Measurements from ENCODE around the gene AIF1L.

The AIF1L gene

DNA sequence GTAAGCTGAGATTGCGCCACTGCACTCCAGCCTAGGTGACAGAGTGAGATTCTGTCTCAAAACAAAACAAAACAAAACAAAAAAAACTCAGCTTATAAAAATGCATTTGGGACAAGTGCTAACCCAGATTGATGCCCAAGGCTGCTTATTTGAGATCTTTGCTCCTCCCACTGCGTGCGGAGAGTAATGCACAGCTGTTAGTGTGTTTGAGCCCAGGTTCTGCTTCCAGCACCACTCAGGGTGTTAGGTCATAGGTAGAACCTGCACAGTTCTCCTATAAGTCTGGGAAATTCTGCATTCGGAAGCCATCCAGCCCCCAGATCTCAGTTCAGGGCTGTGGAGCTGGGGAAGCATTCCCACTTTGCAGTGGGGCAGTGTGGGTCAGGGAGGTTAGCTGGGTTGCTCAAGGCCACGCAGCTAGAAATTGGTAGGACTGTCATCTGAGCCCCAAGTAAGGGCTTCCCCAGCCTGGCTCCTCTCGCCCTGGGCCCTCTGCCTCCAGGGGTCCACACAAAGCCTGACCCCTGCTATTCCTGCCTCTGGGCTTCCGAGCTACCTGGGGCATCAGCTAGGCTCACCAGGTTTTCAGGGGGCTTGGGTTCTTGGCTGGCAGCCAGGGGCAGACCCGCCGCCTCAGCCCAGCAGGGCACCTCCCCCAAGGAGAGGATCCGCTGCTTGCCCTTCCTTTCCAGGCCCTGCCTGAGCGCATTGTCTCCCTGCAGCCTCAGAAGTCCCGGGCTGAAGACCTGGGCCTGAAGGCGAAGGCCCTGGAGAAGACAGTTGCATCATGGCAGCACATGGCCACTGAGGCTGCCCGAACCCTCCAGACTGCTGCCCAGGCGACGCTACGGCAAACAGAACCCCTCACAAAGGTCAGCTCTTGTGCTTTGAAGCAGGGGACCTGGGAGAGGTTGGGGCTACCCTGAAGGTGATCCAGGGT, 17.6 kb upstream of the AIF1L start:
- no peak for DNase-seq

DNA sequence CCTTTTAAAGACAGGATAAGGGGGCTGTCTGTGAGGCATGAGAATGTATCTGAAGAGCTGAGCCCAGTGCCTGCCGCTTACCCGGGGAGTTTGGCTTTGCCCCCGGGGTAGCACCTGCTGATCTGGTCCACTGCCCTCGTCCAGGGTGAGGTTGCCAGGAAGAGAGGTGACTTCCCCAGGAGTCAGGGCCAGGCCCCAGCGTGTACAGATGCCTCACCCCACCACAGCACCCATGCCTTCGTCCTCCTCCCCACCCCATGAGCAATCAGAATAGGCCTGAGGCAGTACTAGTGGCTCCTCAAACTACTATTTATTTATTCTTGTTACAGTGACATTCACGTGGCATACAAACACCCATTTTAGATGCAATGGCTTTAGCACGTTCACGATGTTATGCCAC, 15.7 kb upstream of the AIF1L start:
- no peak for DNase-seq

DNA sequence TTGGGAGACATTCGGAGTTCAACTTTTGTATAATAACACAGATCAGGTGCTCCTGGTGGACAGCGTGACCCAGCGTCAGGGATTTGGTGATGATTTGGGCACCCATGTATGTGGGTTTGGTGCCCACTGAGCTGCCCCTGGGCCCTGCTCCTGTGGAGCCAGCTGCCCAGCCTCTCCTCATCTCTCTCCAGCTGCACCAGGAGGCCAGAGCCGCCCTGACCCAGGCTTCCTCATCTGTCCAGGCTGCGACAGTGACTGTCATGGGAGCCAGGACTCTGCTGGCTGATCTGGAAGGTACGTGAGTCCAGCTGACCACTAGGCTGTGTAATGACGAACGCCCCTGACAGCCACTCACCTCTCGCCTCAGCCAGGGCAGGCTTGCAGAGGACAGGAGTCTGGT, 14.5 kb upstream of the AIF1L start:
- no peak for DNase-seq

DNA sequence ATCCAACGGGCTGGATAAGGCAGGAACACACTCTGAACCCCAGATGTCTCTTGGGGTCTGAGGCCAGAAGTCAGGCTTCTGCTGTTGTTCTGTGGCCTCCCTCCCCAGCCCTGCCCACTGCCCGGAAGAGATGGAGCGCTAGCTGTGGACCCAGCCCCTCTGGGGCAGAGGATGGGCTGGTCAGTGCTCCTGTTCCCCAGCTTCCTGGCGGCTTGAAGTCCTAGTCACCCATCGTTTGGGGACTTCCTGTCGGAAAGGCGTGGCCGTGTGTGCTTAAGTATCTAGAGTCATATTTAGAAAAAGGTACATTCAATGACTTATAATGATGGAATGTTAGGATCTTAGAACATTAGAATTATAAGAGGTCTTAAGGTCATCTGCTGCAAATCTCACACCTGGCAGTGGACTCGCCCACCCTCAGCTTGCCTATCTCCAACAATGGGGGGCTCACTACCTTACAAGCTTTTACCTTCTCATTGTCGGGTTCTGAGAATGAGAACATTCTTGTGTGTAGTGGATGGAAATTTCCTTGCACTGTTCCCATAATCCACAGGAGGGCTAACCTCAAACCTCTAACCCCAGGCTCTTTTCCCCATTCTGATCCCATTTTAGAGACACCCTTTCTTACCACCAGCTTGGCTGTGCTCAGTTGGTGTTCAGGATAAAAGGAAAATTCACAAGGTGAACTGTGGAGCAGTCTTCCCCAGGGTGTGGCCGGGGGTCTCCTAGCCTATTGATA, 13.4 kb upstream of the AIF1L start:
- no peak for DNase-seq

DNA sequence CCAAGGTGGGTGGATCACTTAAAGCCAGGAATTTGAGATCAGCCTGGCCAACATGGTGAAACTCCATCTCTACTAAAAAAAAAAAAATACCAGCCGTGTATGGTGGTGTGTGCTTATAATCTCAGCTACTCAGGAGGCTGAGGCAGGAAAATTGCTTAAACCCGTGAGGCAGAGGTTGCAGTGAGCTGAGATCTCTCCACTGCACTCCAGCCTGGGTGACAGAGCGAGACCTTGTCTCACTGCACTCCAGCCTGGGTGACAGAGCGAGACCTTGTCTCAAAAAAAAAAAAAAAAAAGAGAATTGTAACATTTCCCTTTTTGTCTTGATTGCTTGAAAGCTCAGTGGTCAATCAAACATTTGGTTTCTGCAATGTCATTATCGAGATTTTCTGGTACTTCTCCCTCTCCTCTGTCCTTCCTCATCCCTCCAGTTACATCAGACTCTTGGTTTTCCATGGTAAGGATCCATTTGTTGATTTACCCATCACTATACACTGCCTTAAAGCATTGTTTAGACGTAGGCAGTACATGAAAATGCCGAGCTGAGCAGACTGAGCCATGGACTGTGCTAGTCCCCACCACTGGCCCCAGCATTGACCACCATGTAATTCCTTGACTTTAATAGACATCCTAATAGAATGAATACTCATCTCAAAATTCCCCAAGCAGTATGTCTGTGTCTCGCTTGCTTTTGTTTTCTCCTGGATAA, 11.5 kb upstream of the AIF1L start:
- no peak for DNase-seq

DNA sequence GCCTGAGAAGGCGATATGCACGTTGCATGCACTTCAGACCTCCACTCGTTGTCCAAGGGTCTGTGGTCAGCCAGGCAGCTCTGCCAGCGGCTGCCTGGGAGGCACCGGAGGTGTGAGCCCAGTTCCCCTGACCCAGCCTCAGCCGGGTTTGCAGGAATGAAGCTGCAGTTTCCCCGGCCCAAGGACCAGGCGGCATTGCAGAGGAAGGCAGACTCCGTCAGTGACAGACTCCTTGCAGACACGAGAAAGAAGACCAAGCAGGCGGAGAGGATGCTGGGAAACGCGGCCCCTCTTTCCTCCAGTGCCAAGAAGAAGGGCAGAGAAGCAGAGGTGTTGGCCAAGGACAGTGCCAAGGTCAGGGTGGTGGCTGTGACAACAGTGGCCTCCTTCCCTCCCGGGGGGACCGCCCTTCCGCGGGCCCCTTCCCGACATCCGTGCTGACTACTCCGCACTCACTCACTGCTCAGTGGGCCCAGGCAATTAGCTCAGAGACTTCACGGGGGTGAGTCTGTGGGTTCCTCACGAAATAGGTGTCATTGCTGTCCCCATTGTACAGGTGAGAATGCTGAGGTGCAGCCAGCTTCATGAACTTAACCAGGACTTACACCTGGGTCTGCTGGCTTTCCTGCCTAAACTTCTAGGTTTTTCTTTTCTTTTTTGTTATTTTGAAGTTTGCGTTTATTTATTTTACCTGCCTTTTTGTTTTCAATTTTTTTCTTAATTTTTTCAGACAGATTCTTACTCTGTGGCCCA, 10.8 kb upstream of the AIF1L start:
- DNase-seq = no peak

DNA sequence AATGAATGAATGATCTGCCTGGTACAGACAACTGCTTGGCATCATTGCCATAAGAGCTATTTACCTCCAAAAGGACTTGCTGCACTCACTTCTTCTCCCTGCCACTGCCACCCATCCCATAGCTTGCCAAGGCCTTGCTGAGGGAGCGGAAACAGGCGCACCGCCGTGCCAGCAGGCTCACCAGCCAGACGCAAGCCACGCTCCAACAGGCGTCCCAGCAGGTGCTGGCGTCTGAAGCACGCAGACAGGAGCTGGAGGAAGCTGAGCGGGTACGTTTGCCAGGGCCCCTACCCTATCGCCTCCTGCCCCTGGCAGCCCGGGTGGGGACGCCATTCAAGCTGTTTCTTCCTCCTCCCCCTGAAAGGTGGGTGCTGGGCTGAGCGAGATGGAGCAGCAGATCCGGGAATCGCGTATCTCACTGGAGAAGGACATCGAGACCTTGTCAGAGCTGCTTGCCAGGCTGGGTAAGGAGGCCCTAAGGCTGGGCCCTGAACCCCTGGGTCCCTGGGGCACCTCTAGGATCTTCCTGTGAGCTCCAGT, 8.9 kb upstream of the AIF1L start:
- DNase-seq = no peak

DNA sequence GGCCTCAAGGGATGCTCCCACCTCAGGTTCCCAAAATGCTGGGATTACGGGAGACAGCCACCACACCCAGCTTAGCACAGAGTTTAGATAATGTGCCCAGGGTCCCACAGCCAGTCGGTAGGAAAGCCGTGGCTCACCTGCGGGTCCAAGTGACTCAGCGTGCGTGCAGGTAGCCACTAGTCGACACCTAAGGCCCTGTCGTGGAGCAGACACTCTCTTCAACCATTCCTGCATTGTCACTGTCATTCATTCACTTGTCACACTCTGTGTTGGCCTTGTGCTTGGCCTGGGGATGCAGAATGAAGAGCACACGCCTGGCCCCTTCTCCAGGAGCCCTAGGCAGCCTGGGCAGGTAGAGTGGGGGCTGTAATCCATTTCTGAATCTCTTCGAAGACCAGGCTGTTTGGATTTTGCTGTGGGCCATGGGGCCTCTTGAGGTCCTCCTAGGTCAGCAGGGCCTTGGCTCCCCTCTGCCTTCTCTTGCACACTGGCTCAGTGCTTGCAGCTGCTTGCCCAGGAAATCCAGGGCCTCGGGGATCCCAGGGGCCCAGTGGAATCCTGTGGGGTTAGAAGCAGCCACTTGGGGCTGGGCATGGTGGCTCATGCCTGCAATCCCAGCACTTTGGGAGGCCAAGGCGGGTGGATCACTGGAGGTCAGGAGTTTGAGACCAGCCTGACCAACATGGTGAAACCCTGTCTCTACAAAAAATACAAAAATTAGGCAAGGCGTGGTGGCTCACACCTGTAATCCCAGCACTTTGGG, 6.1 kb upstream of the AIF1L start:
- no peak for DNase-seq

DNA sequence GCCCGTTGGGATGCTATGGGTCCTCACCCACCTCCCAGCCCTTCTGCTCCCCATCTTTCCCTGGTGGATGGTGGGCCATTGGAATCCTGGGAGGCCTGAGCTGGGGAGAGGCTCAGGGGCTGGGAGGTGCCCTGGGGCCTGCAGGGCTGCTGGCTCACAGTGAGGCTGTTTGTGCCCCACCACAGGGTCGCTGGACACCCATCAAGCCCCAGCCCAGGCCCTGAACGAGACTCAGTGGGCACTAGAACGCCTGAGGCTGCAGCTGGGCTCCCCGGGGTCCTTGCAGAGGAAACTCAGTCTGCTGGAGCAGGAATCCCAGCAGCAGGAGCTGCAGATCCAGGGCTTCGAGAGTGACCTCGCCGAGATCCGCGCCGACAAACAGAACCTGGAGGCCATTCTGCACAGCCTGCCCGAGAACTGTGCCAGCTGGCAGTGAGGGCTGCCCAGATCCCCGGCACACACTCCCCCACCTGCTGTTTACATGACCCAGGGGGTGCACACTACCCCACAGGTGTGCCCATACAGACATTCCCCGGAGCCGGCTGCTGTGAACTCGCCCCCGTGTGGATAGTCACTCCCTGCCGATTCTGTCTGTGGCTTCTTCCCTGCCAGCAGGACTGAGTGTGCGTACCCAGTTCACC, 4.9 kb upstream of the AIF1L start:
- no peak for DNase-seq

DNA sequence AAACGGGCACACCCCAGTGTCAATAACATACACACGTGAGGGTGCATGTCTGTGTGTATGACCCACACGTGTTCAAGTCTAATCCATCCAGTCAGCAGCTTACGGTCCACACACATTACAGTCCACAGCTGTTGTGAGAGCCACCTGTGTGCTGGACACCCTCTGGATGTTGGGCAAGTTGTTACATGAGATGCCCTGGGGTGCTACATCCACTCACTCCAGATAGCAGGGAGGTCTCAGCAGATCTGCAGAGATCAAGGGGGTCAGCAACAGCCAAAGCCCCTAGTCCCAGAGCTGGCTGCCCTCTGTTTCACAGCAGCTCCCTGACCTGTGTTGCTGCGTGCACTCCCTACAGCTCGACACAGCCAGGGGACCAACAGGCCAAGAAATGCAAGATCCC, 4.3 kb upstream of the AIF1L start:
- no peak for DNase-seq

DNA sequence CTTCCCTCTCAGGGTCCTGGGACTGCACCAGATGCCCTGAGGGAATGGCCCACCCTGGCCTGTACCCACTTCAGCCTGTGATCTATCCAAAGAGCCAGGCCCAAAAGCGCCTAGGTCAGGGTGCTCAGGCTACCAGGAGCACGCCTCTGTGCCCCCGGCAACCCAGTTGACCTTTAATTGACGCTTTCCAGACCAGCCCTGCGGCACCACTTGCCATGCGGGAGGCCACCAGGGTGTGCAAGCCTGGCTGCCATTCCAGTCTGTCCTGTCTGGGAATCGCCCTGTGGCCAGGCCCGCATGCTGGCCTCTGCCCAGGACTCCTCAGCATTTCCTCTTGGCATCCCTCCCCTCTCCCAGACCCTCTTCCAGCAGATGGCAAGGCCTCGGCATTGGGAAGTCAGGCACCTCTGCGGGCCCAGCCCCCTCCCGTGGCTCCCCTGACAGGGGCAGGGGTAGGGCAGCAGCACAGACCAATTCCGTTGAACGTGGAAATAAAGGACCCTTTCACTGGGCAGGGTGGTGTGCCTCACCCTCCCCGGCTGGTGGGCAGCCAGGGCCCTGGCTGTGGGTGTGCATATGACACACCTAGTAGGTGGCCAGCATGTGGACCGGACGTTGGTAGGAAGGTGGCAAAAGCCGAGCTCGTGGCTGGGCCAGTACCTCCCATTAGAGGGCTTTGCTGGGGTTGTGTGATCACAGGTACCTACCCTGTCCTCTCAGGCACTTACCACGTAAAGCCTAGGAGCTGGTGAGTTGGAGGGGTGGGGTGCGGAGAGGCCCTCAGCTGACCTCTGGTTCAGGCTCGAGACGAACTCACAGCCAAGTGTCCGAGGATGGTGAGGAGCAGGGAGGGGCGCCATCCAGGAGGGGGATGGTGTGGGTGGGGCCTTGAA, 3.5 kb upstream of the AIF1L start:
- DNase-seq = no peak

DNA sequence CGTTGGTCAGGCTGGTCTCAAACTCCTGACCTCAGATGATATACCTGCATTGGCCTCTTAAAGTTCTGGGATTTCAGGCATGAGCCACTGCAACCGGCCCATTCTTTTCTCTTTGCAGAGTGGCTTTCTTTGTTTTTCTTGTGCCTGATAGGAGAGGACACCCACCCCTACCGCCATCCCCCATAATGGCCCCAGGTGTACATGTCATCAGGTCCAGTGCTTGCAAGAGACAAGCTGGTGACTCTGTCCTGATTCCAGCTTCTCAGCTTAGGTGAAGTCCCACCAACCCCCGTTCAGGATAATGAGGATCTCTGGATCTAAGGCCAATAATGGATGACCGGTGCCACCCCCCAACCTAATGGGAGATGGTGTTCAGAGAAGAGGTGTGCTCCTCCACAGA, 2.3 kb upstream of the AIF1L start:
- no peak for DNase-seq

DNA sequence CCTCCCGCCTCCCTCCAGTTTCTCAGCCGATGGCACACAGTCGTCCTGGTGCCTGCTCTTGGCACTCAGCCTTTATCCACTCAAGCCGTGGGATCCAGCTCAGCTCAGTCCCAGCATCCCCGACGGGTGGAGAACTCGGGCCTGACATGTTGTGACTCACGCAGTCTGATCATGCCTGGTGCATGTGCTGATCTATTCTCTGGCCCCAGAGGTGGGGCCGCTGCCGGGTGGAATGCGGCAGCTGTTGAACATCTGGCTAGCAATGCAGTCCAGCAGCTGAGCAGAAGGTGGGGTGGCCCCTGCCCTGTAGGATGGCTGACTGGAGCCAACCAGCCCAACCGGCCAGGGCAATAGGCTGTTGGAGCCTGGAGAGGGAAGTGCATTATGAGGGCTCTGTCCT, 1.7 kb upstream of the AIF1L start:
- DNase-seq = no peak

DNA sequence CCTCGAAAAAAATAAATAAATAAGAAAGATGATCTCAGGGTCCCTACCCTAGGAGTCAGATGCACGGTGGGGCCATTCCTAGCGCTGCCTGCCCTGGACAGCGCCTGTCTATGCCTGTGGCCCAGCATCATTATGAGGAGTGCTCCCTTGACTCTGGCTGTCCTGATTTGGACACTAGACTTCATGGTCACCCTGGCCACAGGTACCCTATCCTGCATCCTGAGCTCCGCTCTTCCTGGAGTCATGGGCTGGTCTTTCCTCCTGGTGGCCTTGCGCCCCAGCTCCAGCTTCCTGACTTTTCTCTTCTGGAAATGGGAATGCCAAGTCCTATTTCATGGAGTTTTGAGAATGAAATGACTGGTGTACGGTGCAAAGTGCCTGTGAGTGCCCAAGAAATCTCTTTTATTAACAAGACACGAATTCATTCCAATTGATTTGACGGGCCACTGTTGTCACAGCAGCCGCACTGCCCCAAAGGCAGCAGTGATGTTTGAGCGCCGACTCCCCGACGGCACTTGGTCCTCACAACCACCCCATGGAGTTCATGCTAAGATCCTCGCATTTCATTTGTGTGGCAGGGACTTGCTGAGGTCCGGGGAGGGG, 564 bp upstream of the AIF1L start:
- no peak for DNase-seq

DNA sequence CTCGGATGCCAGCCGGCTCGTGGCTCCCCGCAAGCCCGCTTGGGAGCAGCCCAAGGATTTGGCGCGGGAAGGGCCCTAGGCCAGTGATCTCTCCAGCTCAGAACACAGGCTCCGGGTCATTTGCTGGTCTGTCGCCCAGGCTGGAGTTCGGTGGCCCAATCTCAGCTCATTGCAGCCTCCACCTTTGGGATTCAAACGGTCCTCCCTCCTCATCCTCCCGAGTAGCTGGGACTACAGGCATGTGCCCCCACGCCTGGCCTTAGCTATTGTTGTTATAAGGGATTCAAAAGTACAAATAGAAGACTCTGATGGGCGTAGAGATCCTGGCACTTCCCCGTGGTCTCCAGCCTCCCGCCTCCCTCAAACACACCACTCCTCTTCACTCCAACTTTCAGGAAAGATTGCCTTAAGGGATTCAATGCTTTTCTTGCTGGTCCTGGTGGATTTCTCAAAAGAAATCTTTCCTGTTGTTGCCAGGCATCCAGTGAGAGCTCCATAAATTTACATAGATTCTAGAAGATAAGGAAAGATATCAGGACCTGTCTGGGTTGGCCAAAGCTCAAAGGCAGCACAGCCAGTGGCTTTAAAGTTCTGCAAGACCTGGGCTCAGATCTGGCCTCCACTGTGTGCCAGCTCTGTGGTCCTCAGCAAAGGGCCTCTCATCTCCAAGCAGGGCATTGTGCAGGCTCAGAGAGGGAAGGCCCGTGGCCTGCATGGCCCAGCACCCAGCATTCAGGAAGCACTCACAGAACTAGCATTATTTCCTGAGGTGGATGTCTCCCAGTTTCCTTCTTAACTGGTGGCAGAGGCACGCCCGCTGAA, 1.0 kb downstream of the AIF1L start:
- DNase-seq = no peak

DNA sequence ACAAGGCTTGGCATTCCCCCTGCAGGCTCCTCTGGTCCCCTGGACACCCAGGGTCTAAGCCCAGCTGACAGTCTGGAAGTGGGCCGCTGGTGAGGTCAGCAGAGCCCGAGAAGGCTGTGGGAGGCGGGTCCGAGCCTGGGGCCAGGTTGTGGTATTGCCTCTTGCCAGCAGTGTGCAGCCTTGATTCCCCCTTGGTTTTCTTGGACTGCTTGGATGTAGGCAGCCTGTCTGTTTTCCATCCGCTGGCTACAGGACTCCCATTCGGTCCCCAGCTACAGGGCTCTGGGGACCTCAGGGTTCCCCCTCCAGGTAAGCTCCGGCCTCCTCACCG, 1.6 kb downstream of the AIF1L start:
- no peak for DNase-seq

DNA sequence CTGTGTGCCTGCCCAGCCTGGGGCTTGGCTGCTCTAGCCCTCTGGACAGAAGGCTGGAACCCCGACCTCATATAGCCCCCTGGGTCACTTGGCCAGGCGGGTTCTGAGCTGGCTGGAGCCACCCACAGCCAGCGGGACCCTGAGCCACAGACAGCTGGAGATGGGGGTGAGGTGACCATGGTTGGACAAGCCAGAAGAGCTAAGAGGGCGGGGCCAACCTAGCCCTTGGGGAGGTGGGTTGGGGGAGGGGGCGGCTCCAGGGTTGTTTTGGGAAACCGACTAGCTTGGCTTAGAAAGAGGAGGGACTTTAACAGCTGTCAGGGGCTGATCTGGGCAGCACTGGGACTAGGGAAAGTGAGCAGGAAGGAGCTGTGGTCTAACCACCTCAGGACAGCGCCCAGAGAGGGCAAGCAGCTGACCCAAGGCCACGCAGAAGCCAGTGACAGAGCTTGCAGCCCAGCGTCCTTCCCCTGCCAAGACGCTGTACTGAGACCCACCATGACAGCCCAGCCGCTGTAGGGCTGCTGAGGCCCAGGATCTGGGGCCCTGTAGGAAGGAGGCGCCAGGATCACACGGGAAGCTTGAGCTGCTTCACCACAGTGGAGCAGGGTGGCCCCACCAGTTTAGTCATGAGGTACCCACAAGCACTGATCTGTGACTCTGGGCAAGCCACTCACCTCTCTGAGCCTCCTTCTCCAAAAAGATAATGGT, 2.2 kb downstream of the AIF1L start:
- no peak for DNase-seq

DNA sequence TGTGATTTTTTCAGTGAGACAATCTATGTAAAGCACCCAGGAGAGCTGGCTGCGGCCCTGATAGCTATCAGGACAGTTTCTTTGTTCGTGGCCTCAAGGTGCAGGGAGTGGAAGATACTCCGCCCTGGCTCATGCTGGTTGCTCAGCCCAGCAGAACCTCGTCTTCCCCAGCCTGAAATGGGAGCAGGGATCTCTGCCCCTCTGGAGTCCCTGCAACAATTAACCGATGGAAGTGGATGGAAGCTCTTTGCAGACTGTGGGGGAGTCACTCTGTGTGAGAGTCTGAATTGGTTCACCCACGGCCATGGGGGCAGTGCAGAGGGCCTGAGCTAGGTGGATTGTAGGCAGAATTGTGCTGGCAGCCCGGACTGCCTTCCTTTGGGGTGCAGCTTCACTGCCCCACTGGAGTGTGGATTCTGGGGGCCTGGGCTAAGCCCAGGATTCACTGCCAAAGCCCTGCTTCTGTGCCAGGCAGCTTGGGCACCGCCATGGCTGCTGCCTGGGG, 2.8 kb downstream of the AIF1L start:
- no peak for DNase-seq
